K562 (cell line): ENCODE data around the gene BMI1. TPM values are rescaled to one million over a fixed set of nuclear protein-coding genes. Genes with fewer than 3 reads are reported as not detected.
A peak's percentile ranks its signal among the peaks of the same experiment; 100 is the strongest.

Experiments
- ARID1B ChIP-seq: fragments of 450-650 bp; IDR thresholded peaks from 2 replicates; pipeline ENCODE4 v1.6.1; 2016; ENCODE audit warnings: antibody characterized with exemption, mild to moderate bottlenecking, inconsistent platforms
- ARID4B ChIP-seq: sonication (generic); formaldehyde crosslinking; IDR thresholded peaks from 2 replicates; pipeline ENCODE4 v1.8.0; 2022; ENCODE audit warnings: mild to moderate bottlenecking, missing genetic modification reagents
- CAMTA2 ChIP-seq: fragments of 250-450 bp; sonication (Bioruptor Pico); conservative IDR thresholded peaks from 2 replicates; pipeline ENCODE4 v1.5.1; 2022
- CTBP1 ChIP-seq: fragments of 450-650 bp; IDR thresholded peaks from 2 replicates; pipeline ENCODE4 v1.6.1; 2016; ENCODE audit warnings: borderline replicate concordance
- ETS1 ChIP-seq: conservative IDR thresholded peaks from 2 replicates; pipeline ENCODE4 v1.6.1; 2011; ENCODE audit warnings: low read depth, mild to moderate bottlenecking, low read length; ENCODE audit not compliant: control insufficient read depth
- FOS ChIP-seq: IDR thresholded peaks from 3 replicates; pipeline ENCODE4 v1.6.1; 2011; ENCODE audit not compliant: insufficient read length; ENCODE audit errors: extremely low read depth
- FOSL1 ChIP-seq: fragments of 200-800 bp; sonication (Bioruptor generic); conservative IDR thresholded peaks from 2 replicates; pipeline ENCODE4 v1.6.1; 2016; ENCODE audit warnings: missing genetic modification characterization, missing compliant biosample characterization
- FOXJ2 ChIP-seq: fragments of 200-800 bp; sonication (Bioruptor generic); IDR thresholded peaks from 2 replicates; pipeline ENCODE4 v1.6.1; 2016; ENCODE audit warnings: missing genetic modification characterization, missing compliant biosample characterization
- MITF ChIP-seq: IDR thresholded peaks from 2 replicates; pipeline ENCODE4 v1.6.1; 2014; ENCODE audit warnings: antibody characterized with exemption
- NCOA1 ChIP-seq: fragments of 450-650 bp; IDR thresholded peaks from 2 replicates; pipeline ENCODE4 v1.6.1; 2016; ENCODE audit warnings: low read depth
- NCOR1 ChIP-seq: fragments of 450-650 bp; IDR thresholded peaks from 2 replicates; pipeline ENCODE4 v1.6.1; 2016; ENCODE audit warnings: mild to moderate bottlenecking, moderate library complexity
- PBX2 ChIP-seq, 2 experiments: IDR thresholded peaks in 1 of 2; conservative IDR thresholded peaks in 1 of 2; 2 replicates each; pipeline ENCODE4 v1.6.1; 2016; ENCODE audit warnings: low read depth in 2 of 2, mild to moderate bottlenecking in 1 of 2, missing compliant biosample characterization in 1 of 2, missing genetic modification characterization in 1 of 2, moderate library complexity in 1 of 2
- POLR3A ChIP-seq: IDR thresholded peaks from 2 replicates; pipeline ENCODE4 v1.6.1; 2011; ENCODE audit warnings: borderline replicate concordance, mild to moderate bottlenecking, moderate library complexity; ENCODE audit not compliant: insufficient read length, insufficient read depth; ENCODE audit errors: extremely low read depth
- RBM17 ChIP-seq: fragments of 200-400 bp; formaldehyde crosslinking; IDR thresholded peaks from 2 replicates; pipeline ENCODE4 v1.6.1; 2017; ENCODE audit warnings: low read depth, mild to moderate bottlenecking, low read length, borderline replicate concordance
- XRCC3 ChIP-seq: fragments of 450-650 bp; IDR thresholded peaks from 2 replicates; pipeline ENCODE4 v1.6.1; 2017; ENCODE audit warnings: mild to moderate bottlenecking, moderate library complexity
- ZBTB9 ChIP-seq: fragments of 450-650 bp; formaldehyde crosslinking; IDR thresholded peaks from 2 replicates; pipeline ENCODE4 v1.4.0; 2020; ENCODE audit warnings: mild to moderate bottlenecking, moderate library complexity
- ZNF79 ChIP-seq: fragments of 250-450 bp; sonication (Bioruptor Pico); IDR thresholded peaks from 2 replicates; pipeline ENCODE4 v1.4.0; 2020; ENCODE audit warnings: low read depth, mild to moderate bottlenecking, moderate library complexity
- ZSCAN32 ChIP-seq: fragments of 450-650 bp; formaldehyde crosslinking; IDR thresholded peaks from 2 replicates; pipeline ENCODE4 v1.4.0; 2020; ENCODE audit warnings: mild to moderate bottlenecking, moderate library complexity
- polyA plus RNA-seq, 8 experiments: library from polyadenylated mRNA; depleted of rRNA in 4 of 8; stranded (reverse) in 5 of 8; unstranded in 3 of 8; fragments of >200 nt; fragmentation: Nextera tagmentation in 2 of 8; fragmentation: Illumina TruSeq in 1 of 8; extraction: Ambion mirVana in 2 of 8; extraction: Trizol in 1 of 8; gene quantifications; 2 replicates each; pipeline versions ENCODE4 v1.2.1 to v1.2.3, GENCODE V29; 2011 to 2014; ENCODE audit warnings: inconsistent platforms in 1 of 8, missing spikeins in 1 of 8
- total RNA-seq, 7 experiments: library from RNA; depleted of rRNA in 6 of 7; stranded (reverse); fragments of >200 nt in 6 of 7; fragmentation: Illumina TruSeq in 2 of 7; extraction: Trizol in 2 of 7; gene quantifications; 2 replicates each; pipeline versions ENCODE4 v1.2.1 to v1.2.3, GENCODE V29; 2011 to 2021; ENCODE audit warnings: low replicate concordance in 1 of 7

BMI1 gene
- total and polyA plus RNA-seq, 9 of the 15 experiments (the other 6 are each of a cell fraction or from before 2014, with no cell fraction given), result 21.4 to 103 (median 70.8) TPM

- TF ChIP-seq ARID4B (CRISPR knock-in tag) (no peak), CTBP1 (0 out of 2 replicates have a peak, but pooled peaks have one; percentile 18), ETS1 (no peak), NCOA1 (no peak), CAMTA2 (CRISPR knock-in tag) (no peak), ZNF79 (no peak), RBM17 (no peak), ARID1B (no peak), XRCC3 (no peak), FOS (no peak), FOXJ2 (no peak), POLR3A (no peak), PBX2 (CRISPR knock-in tag; IDR thresholded peaks at IDR 0.05; ENCODE audit: low read depth) (no peak), PBX2 (tag; conservative IDR thresholded peaks at IDR 0.05; ENCODE audit: low read depth) (no peak), NCOR1 (no peak), ZSCAN32 (CRISPR knock-in tag) (no peak), MITF (no peak), FOSL1 (tag) (peak; percentile 58; the same call in 1 of the 2 replicates), ZBTB9 (no peak)
Measured at GRCh38 chr10:22379059-22379458, 58.2 kb downstream of the BMI1 start (continued).
